HepG2 (cell line): Measurements from ENCODE around the gene MPP3. TPM values are rescaled to one million over a fixed set of nuclear protein-coding genes. Genes with fewer than 3 reads are reported as not detected.
A peak's percentile ranks its signal among the peaks of the same experiment; 100 is the strongest.

ENCODE experiments used
- CBX5 ChIP-seq: sonication (generic); formaldehyde crosslinking; IDR thresholded peaks from 2 replicates; pipeline ENCODE4 v1.4.0; 2020; ENCODE audit warnings: missing genetic modification reagents, borderline replicate concordance
- FOSL1 ChIP-seq: sonication (generic); formaldehyde crosslinking; IDR thresholded peaks from 2 replicates; pipeline ENCODE4 v1.9.0; 2021; ENCODE audit warnings: missing genetic modification reagents, borderline replicate concordance
- HMG20A ChIP-seq: IDR thresholded peaks from 2 replicates; pipeline ENCODE4 v1.6.1; 2016; ENCODE audit warnings: borderline replicate concordance
- HOXD1 ChIP-seq: sonication (generic); formaldehyde crosslinking; IDR thresholded peaks from 2 replicates; pipeline ENCODE4 v1.5.0; 2020; ENCODE audit warnings: missing genetic modification reagents
- IRX3 ChIP-seq: sonication (generic); formaldehyde crosslinking; IDR thresholded peaks from 2 replicates; pipeline ENCODE4 v1.8.1; 2023; ENCODE audit warnings: mild to moderate bottlenecking, low read depth, missing genetic modification reagents, borderline replicate concordance
- KLF13 ChIP-seq: sonication (generic); formaldehyde crosslinking; IDR thresholded peaks from 2 replicates; pipeline ENCODE4 v1.4.0; 2020; ENCODE audit warnings: mild to moderate bottlenecking, missing genetic modification reagents
- POLR2G ChIP-seq: fragments of 200-400 bp; formaldehyde crosslinking; IDR thresholded peaks from 2 replicates; pipeline ENCODE4 v1.6.1; 2018; ENCODE audit warnings: mild to moderate bottlenecking, low read depth, low read length, moderate library complexity
- SNAI1 ChIP-seq: sonication (generic); formaldehyde crosslinking; IDR thresholded peaks from 2 replicates; pipeline ENCODE4 v1.5.0; 2020; ENCODE audit warnings: mild to moderate bottlenecking, missing genetic modification reagents, borderline replicate concordance
- SOX13 ChIP-seq, 3 experiments: fragments of 450-650 bp in 1 of 3; sonication (generic) in 1 of 3; formaldehyde crosslinking in 1 of 3; IDR thresholded peaks in 2 of 3; conservative IDR thresholded peaks in 1 of 3; 2 replicates each; pipeline versions ENCODE4 v1.5.0 to v1.6.1; 2016 to 2020; ENCODE audit warnings: antibody characterized with exemption in 1 of 3, mild to moderate bottlenecking in 1 of 3, missing compliant biosample characterization in 1 of 3, missing genetic modification reagents in 1 of 3, moderate library complexity in 1 of 3
- TSC22D2 ChIP-seq: sonication (generic); formaldehyde crosslinking; IDR thresholded peaks from 2 replicates; pipeline ENCODE4 v1.5.1; 2020; ENCODE audit warnings: missing genetic modification reagents, mild to moderate bottlenecking, borderline replicate concordance
- ZFX ChIP-seq: sonication (generic); formaldehyde crosslinking; IDR thresholded peaks from 2 replicates; pipeline ENCODE4 v1.4.0; 2020; ENCODE audit warnings: mild to moderate bottlenecking, low read depth, missing genetic modification reagents, moderate library complexity
- ZNF180 ChIP-seq: sonication (generic); formaldehyde crosslinking; IDR thresholded peaks from 2 replicates; pipeline ENCODE4 v1.4.0; 2020; ENCODE audit warnings: low read depth, missing genetic modification reagents, borderline replicate concordance
- ZNF563 ChIP-seq: sonication (generic); formaldehyde crosslinking; IDR thresholded peaks from 2 replicates; pipeline ENCODE4 v1.8.0; 2022; ENCODE audit warnings: mild to moderate bottlenecking, moderate library complexity, missing genetic modification reagents
- ZNF7 ChIP-seq: IDR thresholded peaks from 2 replicates; pipeline ENCODE4 v1.6.1; 2016; ENCODE audit warnings: missing biosample characterization, missing genetic modification reagents
- polyA plus RNA-seq, 8 experiments: library from polyadenylated mRNA; depleted of rRNA in 3 of 8; stranded (reverse) in 7 of 8; unstranded in 1 of 8; fragments of >200 nt; fragmentation: Illumina TruSeq in 4 of 8; extraction: Trizol in 4 of 8; gene quantifications; 2 replicates each; pipeline versions ENCODE4 v1.2.1 to v1.2.3, GENCODE V29; 2011 to 2016; ENCODE audit warnings: low read depth in 4 of 8, missing spikeins in 1 of 8, mixed read lengths in 1 of 8; ENCODE audit not compliant: insufficient read depth in 1 of 8
- total RNA-seq, 5 experiments: library from RNA; depleted of rRNA; stranded (reverse); fragments of >200 nt; fragmentation: Illumina TruSeq; extraction: Trizol; gene quantifications; 2 replicates each; pipeline ENCODE4 v1.2.3, GENCODE V29; 2016; ENCODE audit warnings: low read depth in 1 of 5
- TF ChIP-seq, protein P1 (sequence below): sonication (generic); formaldehyde crosslinking; IDR thresholded peaks from 2 replicates; pipeline ENCODE4 v1.8.0; 2022; ENCODE audit warnings: mild to moderate bottlenecking, missing genetic modification reagents
- TF ChIP-seq, protein P2 (sequence below): sonication (generic); formaldehyde crosslinking; IDR thresholded peaks from 2 replicates; pipeline ENCODE4 v1.5.0; 2020; ENCODE audit warnings: mild to moderate bottlenecking, low read depth, missing genetic modification reagents, borderline replicate concordance
- TF ChIP-seq, protein P3 (sequence below): sonication (generic); formaldehyde crosslinking; conservative IDR thresholded peaks from 2 replicates; pipeline ENCODE4 v1.4.0; 2020; ENCODE audit warnings: missing genetic modification reagents
- TF ChIP-seq, protein P4 (sequence below): sonication (generic); formaldehyde crosslinking; IDR thresholded peaks from 2 replicates; pipeline ENCODE4 v1.5.0; 2020; ENCODE audit warnings: mild to moderate bottlenecking, missing genetic modification reagents, borderline replicate concordance

The MPP3 gene
- total and polyA plus RNA-seq, 2 of the 13 experiments (the other 11 are each of a cell fraction or from before 2014, with no cell fraction given), result 0.91 to 1.8 TPM

DNA sequence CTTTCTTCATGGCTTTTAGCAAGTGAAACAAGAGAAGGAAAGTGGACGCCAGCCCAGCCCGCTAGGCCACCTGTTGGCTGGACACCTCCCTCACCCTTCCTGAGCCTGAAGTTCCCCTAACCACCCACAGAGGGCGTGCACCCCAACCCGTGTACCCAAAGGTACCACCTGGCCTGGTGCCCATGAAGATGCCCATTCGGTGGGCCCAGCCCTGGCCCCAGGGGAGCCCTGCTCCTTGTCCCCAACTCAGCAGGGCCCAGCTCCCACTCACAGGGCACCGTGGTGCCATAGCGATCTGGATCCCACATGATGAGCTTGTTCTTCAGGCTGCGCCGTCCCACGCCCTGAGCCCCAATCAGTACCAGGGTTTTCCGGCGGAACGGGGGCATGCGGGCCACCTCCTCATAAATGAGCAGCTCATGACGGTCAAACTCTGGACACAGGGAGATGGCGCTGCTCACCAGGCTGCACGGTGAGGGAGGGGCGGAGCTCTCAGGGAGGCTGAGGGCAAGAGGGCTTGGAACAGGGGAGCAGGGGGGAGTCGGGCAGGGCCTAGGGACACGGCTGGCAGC lies 47.6 kb upstream of the MPP3 start (continued):
- TF ChIP-seq, protein P1, sequence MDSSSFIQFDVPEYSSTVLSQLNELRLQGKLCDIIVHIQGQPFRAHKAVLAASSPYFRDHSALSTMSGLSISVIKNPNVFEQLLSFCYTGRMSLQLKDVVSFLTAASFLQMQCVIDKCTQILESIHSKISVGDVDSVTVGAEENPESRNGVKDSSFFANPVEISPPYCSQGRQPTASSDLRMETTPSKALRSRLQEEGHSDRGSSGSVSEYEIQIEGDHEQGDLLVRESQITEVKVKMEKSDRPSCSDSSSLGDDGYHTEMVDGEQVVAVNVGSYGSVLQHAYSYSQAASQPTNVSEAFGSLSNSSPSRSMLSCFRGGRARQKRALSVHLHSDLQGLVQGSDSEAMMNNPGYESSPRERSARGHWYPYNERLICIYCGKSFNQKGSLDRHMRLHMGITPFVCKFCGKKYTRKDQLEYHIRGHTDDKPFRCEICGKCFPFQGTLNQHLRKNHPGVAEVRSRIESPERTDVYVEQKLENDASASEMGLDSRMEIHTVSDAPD (CRISPR knock-in tag), result no peak
- no peak; the same call in 1 of the 2 replicates for TF ChIP-seq CBX5 (CRISPR knock-in tag)
- TF ChIP-seq ZNF563 (CRISPR knock-in tag), result peak; percentile 36; the same call in 1 of the 2 replicates
- TF ChIP-seq ZNF180, result no peak
- TF ChIP-seq KLF13 (CRISPR knock-in tag), result no peak
- TF ChIP-seq IRX3 (CRISPR knock-in tag), result no peak
- TF ChIP-seq POLR2G, result no peak
- TF ChIP-seq, protein P2, sequence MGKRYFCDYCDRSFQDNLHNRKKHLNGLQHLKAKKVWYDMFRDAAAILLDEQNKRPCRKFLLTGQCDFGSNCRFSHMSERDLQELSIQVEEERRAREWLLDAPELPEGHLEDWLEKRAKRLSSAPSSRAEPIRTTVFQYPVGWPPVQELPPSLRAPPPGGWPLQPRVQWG, result no peak
- TF ChIP-seq ZNF7 (CRISPR knock-in tag), result no peak
- TF ChIP-seq, protein P3, sequence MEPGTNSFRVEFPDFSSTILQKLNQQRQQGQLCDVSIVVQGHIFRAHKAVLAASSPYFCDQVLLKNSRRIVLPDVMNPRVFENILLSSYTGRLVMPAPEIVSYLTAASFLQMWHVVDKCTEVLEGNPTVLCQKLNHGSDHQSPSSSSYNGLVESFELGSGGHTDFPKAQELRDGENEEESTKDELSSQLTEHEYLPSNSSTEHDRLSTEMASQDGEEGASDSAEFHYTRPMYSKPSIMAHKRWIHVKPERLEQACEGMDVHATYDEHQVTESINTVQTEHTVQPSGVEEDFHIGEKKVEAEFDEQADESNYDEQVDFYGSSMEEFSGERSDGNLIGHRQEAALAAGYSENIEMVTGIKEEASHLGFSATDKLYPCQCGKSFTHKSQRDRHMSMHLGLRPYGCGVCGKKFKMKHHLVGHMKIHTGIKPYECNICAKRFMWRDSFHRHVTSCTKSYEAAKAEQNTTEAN (CRISPR knock-in tag), result no peak
- no peak for TF ChIP-seq HOXD1 (CRISPR knock-in tag)
- no peak for TF ChIP-seq SNAI1 (CRISPR knock-in tag)
- TF ChIP-seq, protein P4, sequence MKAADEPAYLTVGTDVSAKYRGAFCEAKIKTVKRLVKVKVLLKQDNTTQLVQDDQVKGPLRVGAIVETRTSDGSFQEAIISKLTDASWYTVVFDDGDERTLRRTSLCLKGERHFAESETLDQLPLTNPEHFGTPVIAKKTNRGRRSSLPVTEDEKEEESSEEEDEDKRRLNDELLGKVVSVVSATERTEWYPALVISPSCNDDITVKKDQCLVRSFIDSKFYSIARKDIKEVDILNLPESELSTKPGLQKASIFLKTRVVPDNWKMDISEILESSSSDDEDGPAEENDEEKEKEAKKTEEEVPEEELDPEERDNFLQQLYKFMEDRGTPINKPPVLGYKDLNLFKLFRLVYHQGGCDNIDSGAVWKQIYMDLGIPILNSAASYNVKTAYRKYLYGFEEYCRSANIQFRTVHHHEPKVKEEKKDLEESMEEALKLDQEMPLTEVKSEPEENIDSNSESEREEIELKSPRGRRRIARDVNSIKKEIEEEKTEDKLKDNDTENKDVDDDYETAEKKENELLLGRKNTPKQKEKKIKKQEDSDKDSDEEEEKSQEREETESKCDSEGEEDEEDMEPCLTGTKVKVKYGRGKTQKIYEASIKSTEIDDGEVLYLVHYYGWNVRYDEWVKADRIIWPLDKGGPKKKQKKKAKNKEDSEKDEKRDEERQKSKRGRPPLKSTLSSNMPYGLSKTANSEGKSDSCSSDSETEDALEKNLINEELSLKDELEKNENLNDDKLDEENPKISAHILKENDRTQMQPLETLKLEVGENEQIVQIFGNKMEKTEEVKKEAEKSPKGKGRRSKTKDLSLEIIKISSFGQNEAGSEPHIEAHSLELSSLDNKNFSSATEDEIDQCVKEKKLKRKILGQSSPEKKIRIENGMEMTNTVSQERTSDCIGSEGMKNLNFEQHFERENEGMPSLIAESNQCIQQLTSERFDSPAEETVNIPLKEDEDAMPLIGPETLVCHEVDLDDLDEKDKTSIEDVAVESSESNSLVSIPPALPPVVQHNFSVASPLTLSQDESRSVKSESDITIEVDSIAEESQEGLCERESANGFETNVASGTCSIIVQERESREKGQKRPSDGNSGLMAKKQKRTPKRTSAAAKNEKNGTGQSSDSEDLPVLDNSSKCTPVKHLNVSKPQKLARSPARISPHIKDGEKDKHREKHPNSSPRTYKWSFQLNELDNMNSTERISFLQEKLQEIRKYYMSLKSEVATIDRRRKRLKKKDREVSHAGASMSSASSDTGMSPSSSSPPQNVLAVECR (CRISPR knock-in tag), result no peak
- no peak for TF ChIP-seq TSC22D2 (CRISPR knock-in tag)
- TF ChIP-seq ZFX (CRISPR knock-in tag), result peak; percentile 25; the same call in 1 of the 2 replicates
- TF ChIP-seq FOSL1 (CRISPR knock-in tag), result no peak
- no peak for TF ChIP-seq SOX13 (IDR thresholded peaks at IDR 0.05)
- no peak for TF ChIP-seq SOX13 (CRISPR knock-in tag; conservative IDR thresholded peaks at IDR 0.05 in 1 of 2, IDR thresholded peaks at IDR 0.05 in 1 of 2)
- TF ChIP-seq HMG20A (CRISPR knock-in tag), result no peak
